HepG2 (cell line): ENCODE measurements around the gene NRN1. TPM values are rescaled to one million over a fixed set of nuclear protein-coding genes. Genes with fewer than 3 reads are reported as not detected.

Experiments
- ATAC-seq: fragments of 200-7000 bp; cut with Tn5 transposase; 3 replicates; pipeline ENCODE4 v1.9.1; 2020; ENCODE audit warnings: mild to moderate bottlenecking, moderate library complexity
- BruUV-seq: library from RNA; stranded (reverse); fragments of 400-500 nt; replicated peaks from 2 replicates; lab custom pipeline; 2021; lab: Mats Ljungman, UMichigan
- CTCF ChIA-PET: fragments of 300-600 bp; formaldehyde crosslinking; extraction: SDS; loops from one replicate; lab custom pipeline; 2021; ENCODE audit warnings: low total read pairs, inconsistent platforms, low intra/inter-chr PET ratio; lab: Yijun Ruan, JAX
- POLR2A ChIA-PET: fragments of 350-600 bp; sonication (Branson Sonifier 250); formaldehyde crosslinking; loops from one replicate; lab custom pipeline; 2020; ENCODE audit warnings: antibody characterized with exemption, inconsistent platforms; lab: Yijun Ruan, JAX
- DNase-seq: peaks from one replicate; pipeline ENCODE4 v3.0.0-alpha.2; 2015; ENCODE audit warnings: low spot score
- FAIRE-seq: peaks from 3 replicates; lab custom pipeline; 2011; peaks lifted over from hg19 to GRCh38; lab: Jason Lieb, UNC
- H2AFZ ChIP-seq: one replicate; pipeline ENCODE4 v1.6.1; 2011; ENCODE audit warnings: low read length, inconsistent platforms
- H3K27ac ChIP-seq: fragments of 300-600 bp; 3 replicates; pipeline ENCODE4 v1.8.0; 2011; ENCODE audit warnings: mixed run types, mild to moderate bottlenecking, mixed read lengths, low read length, inconsistent platforms; ENCODE audit not compliant: insufficient read depth; ENCODE audit errors: extremely low read length
- H3K27me3 ChIP-seq, 2 experiments: fragments of 200-600 bp in 1 of 2; 2 replicates in 1 of 2; 3 replicates in 1 of 2; pipeline versions ENCODE4 v1.6.0 to v1.8.0; 2011; ENCODE audit warnings: low read length in 2 of 2, mild to moderate bottlenecking in 2 of 2, moderate library complexity in 2 of 2, inconsistent platforms in 1 of 2; ENCODE audit not compliant: insufficient read depth in 2 of 2, control insufficient read depth in 1 of 2
- H3K36me3 ChIP-seq, 2 experiments: fragments of 200-600 bp in 1 of 2; replicated peaks in 1 of 2; 2 replicates in 1 of 2; 3 replicates in 1 of 2; pipeline versions ENCODE4 v1.5.1 to v1.8.0; 2011; ENCODE audit warnings: low read length in 2 of 2, inconsistent platforms in 1 of 2; ENCODE audit not compliant: insufficient read depth in 2 of 2, control insufficient read depth in 1 of 2
- H3K4me1 ChIP-seq: 2 replicates; pipeline ENCODE4 v1.5.1; 2012; ENCODE audit warnings: low read length, inconsistent platforms; ENCODE audit not compliant: insufficient read depth
- H3K4me2 ChIP-seq: 2 replicates; pipeline ENCODE4 v1.6.0; 2011; ENCODE audit warnings: low read depth, low read length, inconsistent platforms
- H3K4me3 ChIP-seq, 3 experiments: fragments of 200-600 bp in 1 of 3; sonication (generic), shearing (Covaris generic) in 1 of 3; replicated peaks in 1 of 3; 2 replicates each; pipeline ENCODE4 v1.5.1; 2011 to 2016; ENCODE audit warnings: low read length in 3 of 3, inconsistent platforms in 2 of 3, low read depth in 2 of 3, mild to moderate bottlenecking in 2 of 3, control low read depth in 1 of 3, mixed read lengths in 1 of 3; ENCODE audit not compliant: insufficient read depth in 1 of 3
- H3K79me2 ChIP-seq: one replicate; pipeline ENCODE4 v1.6.1; 2011; ENCODE audit warnings: low read length, inconsistent platforms; ENCODE audit not compliant: insufficient read depth
- H3K9ac ChIP-seq: 2 replicates; pipeline ENCODE4 v1.6.0; 2011; ENCODE audit warnings: mild to moderate bottlenecking, low read depth, low read length, inconsistent platforms; ENCODE audit not compliant: insufficient read depth
- H3K9me3 ChIP-seq: 2 replicates; pipeline ENCODE4 v1.5.1; 2012; ENCODE audit warnings: mild to moderate bottlenecking, low read length
- H4K20me1 ChIP-seq: 2 replicates; pipeline ENCODE4 v1.6.0; 2011; ENCODE audit warnings: inconsistent platforms, mild to moderate bottlenecking, low read length, moderate library complexity; ENCODE audit not compliant: insufficient read depth
- CSRNP2 ChIP-seq: sonication (generic); formaldehyde crosslinking; conservative IDR thresholded peaks from 2 replicates; pipeline ENCODE4 v1.8.0; 2022; ENCODE audit warnings: low read depth, missing genetic modification reagents
- MLX ChIP-seq: IDR thresholded peaks from 2 replicates; pipeline ENCODE4 v1.6.1; 2016
- ZNF251 ChIP-seq: sonication (generic); formaldehyde crosslinking; IDR thresholded peaks from 2 replicates; pipeline ENCODE4 v1.9.0; 2021; ENCODE audit warnings: mild to moderate bottlenecking, missing genetic modification reagents
- ZNF337 ChIP-seq: sonication (generic); formaldehyde crosslinking; IDR thresholded peaks from 2 replicates; pipeline ENCODE4 v1.5.1; 2020; ENCODE audit warnings: missing genetic modification reagents, low read depth, mild to moderate bottlenecking, borderline replicate concordance
- ZNF780A ChIP-seq: sonication (generic); formaldehyde crosslinking; IDR thresholded peaks from 2 replicates; pipeline ENCODE4 v1.8.0; 2022; ENCODE audit warnings: mild to moderate bottlenecking, missing genetic modification reagents, moderate library complexity
- WGBS: methylation state at CpG from one replicate; pipeline ENCODE4 v1.1.6; 2017; ENCODE audit warnings: low lambda C conversion rate; 5-methylcytosine and 5-hydroxymethylcytosine counted together
- in situ Hi-C: cut with HindIII; loops from 2 replicates; pipeline ENCODE4 v1.10.0; 2017; ENCODE audit warnings: low pct_unique_long_range_greater_than_20kb; ENCODE audit not compliant: extremely low pct_ligation_motif_present
- intact Hi-C: fragments of 100-400 bp; cut with micrococcal nuclease; formaldehyde crosslinking; loops from one replicate; pipeline ENCODE4 v1.10.0; 2022; ENCODE audit not compliant: unreplicated experiment
- polyA plus RNA-seq, 8 experiments: library from polyadenylated mRNA; depleted of rRNA in 3 of 8; stranded (reverse) in 7 of 8; unstranded in 1 of 8; fragments of >200 nt; fragmentation: Illumina TruSeq in 4 of 8; extraction: Trizol in 4 of 8; gene quantifications; 2 replicates each; pipeline versions ENCODE4 v1.2.1 to v1.2.3, GENCODE V29; 2011 to 2016; ENCODE audit warnings: low read depth in 4 of 8, missing spikeins in 1 of 8, mixed read lengths in 1 of 8; ENCODE audit not compliant: insufficient read depth in 1 of 8
- total RNA-seq, 5 experiments: library from RNA; depleted of rRNA; stranded (reverse); fragments of >200 nt; fragmentation: Illumina TruSeq; extraction: Trizol; gene quantifications; 2 replicates each; pipeline ENCODE4 v1.2.3, GENCODE V29; 2016; ENCODE audit warnings: low read depth in 1 of 5

NRN1 gene
- total and polyA plus RNA-seq, 2 of the 13 experiments (the other 11 are each of a cell fraction or from before 2014, with no cell fraction given) = 0.11 TPM; not detected in 1

GRCh38 chr6:6033858-6034257, 27.1 kb upstream of the NRN1 start:
- no TSS peak for BruUV-seq
- Histone ChIP-seq H3K4me3 (no peak overlapping the region), H3K4me1 (no peaks in the 10 kb centered on the region), H4K20me1 (no peaks in the 10 kb centered on the region), H3K27me3 (peaks cover 0 to 8% of the 10 kb centered on the region in 2 experiments; a peak in 3 of 5 replicates), H3K79me2 (no peaks in the 10 kb centered on the region), H2AFZ (no peak overlapping the region), H3K4me2 (no peak overlapping the region), H3K27ac (no peak overlapping the region), H3K9me3 (no peaks in the 10 kb centered on the region), H3K36me3 (no peaks in the 10 kb centered on the region), H3K9ac (no peak overlapping the region)
- POLR2A ChIA-PET = no interaction called here
- no peak for DNase-seq
- ATAC-seq = no peak
- TF ChIP-seq ZNF780A (no peak), MLX (CRISPR knock-in tag) (no peak), CSRNP2 (CRISPR knock-in tag) (no peak)
- CTCF ChIA-PET = no interaction called here
- 38% methylated on average over 4 of the region's 4 CpGs for WGBS
- in situ Hi-C loops = no loop called here
- no peak for FAIRE-seq
- intact Hi-C loops = no loop called here

DNA sequence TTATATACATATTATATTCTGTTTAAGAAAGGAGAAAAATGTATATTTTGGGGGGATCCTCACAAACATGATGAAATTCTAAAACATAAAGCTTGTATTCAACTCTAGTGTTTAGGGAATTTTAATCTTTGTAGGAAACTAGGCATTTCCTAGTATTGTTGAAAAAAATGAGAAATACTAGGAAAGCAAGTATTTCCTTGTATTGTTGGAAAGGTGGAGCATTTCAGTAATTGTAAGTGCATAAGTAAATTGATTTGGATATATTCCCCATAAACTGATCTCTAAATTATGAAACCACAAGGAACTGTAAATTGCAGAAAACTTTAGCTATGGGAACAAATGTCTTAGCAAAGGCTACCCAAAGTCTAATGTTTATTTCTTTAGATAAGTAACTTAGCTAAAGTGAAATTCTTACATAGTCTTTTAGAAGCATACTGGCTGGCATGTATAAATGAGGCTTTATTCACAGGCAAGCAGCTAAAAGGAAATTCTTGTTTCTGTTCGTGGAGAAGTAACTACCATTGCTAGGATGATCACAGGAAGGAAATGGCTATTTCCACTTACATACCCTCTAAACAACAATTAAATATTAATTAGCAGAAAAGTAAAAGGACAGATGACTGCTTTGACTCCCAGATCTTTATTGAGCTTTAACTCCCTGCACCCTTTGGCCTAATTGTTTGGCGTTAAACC, 19.9 kb upstream of the NRN1 start:
- FAIRE-seq = no peak
- no TSS peak for BruUV-seq
- CTCF ChIA-PET = no interaction called here
- Histone ChIP-seq H3K4me2 (no peak overlapping the region), H3K9ac (no peak overlapping the region), H3K4me1 (peaks cover 26% of the 10 kb centered on the region), H2AFZ (no peak overlapping the region), H3K79me2 (no peaks in the 10 kb centered on the region)
- in situ Hi-C loops = no loop called here
- intact Hi-C loops = no loop called here
- TF ChIP-seq ZNF337 (CRISPR knock-in tag) = no peak
- no peak for TF ChIP-seq ZNF251 (CRISPR knock-in tag)
- TF ChIP-seq, all 625 proteins: peak for 0
- DNase-seq (no peak), ATAC-seq (no peak)
- no peaks in the 10 kb centered on the region for H3K9me3 ChIP-seq
- POLR2A ChIA-PET = no interaction called here
- no peaks in the 10 kb centered on the region for H3K36me3 ChIP-seq
- H4K20me1 ChIP-seq = no peaks in the 10 kb centered on the region
- H3K27ac ChIP-seq = no peak overlapping the region
- H3K27me3 ChIP-seq = peaks cover 0 to 4% of the 10 kb centered on the region in 2 experiments; a peak in 1 of 5 replicates
- H3K4me3 ChIP-seq = no peak overlapping the region
- 1% methylated on average over 2 of the region's 2 CpGs for WGBS
